ENCODE results near the gene SPTBN2.
"Not testable (repeated sequence)": the region's sequence is repeated elsewhere in the genome, so short reads cannot be mapped to it uniquely, and the experiment has no call there.

Gene SPTBN2

DNA sequence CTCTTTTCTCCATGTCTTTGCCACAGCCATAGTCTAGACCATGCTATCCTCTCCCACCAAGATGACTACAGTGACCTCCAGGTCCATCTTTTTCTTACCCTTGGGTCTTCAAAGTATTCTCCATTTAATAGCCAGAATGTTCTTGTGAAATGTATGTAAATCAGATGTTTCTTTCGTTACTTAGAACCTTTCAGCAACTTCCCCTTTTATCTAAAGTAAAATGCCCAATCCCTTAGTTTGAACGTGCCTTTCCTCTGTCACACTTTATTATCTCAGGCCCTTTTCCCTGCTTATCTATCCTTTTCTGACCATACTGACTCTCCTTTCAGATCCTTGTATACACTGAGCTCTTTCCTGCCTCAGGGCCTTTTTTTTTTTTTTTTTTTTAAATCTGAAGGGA lies 69.3 kb downstream of the SPTBN2 start:
- no peak for DNase-seq (ENCODE audit: low read depth in 1 of 2, low spot score in 1 of 2)
- in situ Hi-C loops (cut with HindIII; ENCODE audit: low pct_unique_long_range_greater_than_20kb, low sequenced_read_pairs): no loop called here
- no peak for TF ChIP-seq JUND (IDR thresholded peaks at IDR 0.05; ENCODE audit: low read depth)

GRCh38 chr11:66653123-66653522 lies 75.9 kb downstream of the SPTBN2 start:
- in situ Hi-C loops (cut with HindIII; ENCODE audit: low pct_unique_long_range_greater_than_20kb, low sequenced_read_pairs): no loop called here
- no peak for DNase-seq (ENCODE audit: low read depth in 1 of 2, low spot score in 1 of 2)
- TF ChIP-seq JUND (IDR thresholded peaks at IDR 0.05; ENCODE audit: low read depth): no peak

- in situ Hi-C loops (cut with HindIII; ENCODE audit: low pct_unique_long_range_greater_than_20kb, low sequenced_read_pairs): no loop called here
- no peak for DNase-seq (ENCODE audit: low read depth in 1 of 2, low spot score in 1 of 2)
- no peak for TF ChIP-seq JUND (IDR thresholded peaks at IDR 0.05; ENCODE audit: low read depth)
These were observed 76.4 kb downstream of the SPTBN2 start for GRCh38 chr11:66652651-66653050.

- in situ Hi-C loops (cut with HindIII; ENCODE audit: low pct_unique_long_range_greater_than_20kb, low sequenced_read_pairs): no loop called here
These were observed 78.0 kb downstream of the SPTBN2 start for GRCh38 chr11:66651016-66651415.

GRCh38 chr11:66649903-66650302 lies 79.1 kb downstream of the SPTBN2 start:
- in situ Hi-C loops (cut with HindIII; ENCODE audit: low pct_unique_long_range_greater_than_20kb, low sequenced_read_pairs): no loop called here
- DNase-seq (ENCODE audit: low read depth in 1 of 2, low spot score in 1 of 2): no peak
- TF ChIP-seq JUND (IDR thresholded peaks at IDR 0.05; ENCODE audit: low read depth): no peak

More at GRCh38 chr11:66651016-66651415, 78.0 kb downstream of the SPTBN2 start:
- no peak for TF ChIP-seq JUND (IDR thresholded peaks at IDR 0.05; ENCODE audit: low read depth)
- peak in 1 of 2 experiments; percentile 31 for DNase-seq (ENCODE audit: low read depth in 1 of 2, low spot score in 1 of 2)

DNA sequence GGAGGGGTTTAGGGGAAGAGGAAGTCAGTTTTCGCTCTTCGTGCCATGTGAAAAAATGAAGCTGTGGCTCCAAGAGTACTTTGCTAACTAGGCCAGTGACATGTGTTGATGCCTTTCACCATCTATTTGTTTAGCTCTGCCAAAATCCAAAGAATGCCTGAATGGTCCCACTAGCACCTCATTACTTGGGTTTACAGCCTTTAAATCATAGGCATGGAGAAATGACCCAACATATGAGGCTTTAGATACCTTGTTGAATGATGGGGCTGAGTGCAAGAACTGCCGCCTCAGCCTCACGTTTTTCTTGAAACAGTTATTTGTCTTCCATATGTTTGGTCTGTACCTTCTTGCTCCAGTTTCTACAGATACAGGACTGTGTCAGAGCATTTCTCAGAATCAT lies 82.2 kb downstream of the SPTBN2 start:
- no peak for DNase-seq (ENCODE audit: low read depth in 1 of 2, low spot score in 1 of 2)
- in situ Hi-C loops (cut with HindIII; ENCODE audit: low pct_unique_long_range_greater_than_20kb, low sequenced_read_pairs): no loop called here
- TF ChIP-seq JUND (IDR thresholded peaks at IDR 0.05; ENCODE audit: low read depth): no peak

DNA sequence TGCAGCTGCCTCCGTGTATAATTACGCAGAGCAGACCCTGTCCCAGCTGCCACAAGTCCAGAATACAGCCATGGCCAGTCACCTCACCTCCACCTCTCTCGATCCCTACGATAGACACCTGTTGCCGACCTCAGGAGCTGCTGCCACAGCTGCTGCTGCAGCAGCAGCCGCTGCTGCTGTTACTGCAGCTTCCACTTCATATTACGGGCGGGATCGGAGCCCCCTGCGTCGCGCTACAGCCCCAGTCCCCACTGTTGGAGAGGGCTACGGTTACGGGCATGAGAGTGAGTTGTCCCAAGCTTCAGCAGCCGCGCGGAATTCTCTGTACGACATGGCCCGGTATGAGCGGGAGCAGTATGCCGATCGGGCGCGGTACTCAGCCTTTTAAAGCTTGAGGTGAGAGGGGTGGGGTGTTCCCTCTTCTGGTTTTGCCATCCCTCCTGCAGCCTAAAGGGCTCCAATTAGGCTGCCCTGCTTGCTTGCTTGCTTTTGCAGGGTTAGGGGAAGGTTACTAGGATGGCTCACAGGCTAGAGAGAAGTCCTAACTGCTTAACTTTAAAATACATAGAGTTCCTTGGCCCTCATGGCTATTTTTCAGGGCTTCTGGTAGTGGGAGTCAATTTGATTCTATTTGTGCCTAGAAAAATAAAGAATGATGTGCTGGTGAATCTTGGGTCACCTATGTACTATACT lies 85.1 kb downstream of the SPTBN2 start:
- no peak for TF ChIP-seq JUND (IDR thresholded peaks at IDR 0.05; ENCODE audit: low read depth)
- no peak for DNase-seq (ENCODE audit: low read depth in 1 of 2, low spot score in 1 of 2)
- in situ Hi-C loops (cut with HindIII; ENCODE audit: low pct_unique_long_range_greater_than_20kb, low sequenced_read_pairs): no loop called here

DNA sequence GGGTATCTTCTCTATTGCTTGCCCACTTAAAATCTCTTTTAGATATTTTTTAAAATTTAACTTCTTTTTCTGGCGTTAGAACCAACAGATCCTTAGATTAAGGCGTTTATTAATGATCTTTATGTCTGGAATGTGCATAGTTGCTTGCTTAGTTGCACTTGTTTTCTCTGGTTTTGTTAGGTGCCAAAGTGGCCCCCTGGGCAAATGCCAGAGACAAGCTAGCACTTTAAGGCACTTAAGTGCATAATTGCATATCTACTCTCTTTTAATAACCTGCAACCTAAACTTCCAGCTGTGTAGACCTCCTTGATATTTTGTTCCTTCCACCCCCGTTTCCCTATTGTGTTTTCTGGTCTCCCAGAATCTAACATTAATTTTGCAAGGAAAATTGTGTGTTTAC lies 87.2 kb downstream of the SPTBN2 start:
- no peak for TF ChIP-seq JUND (IDR thresholded peaks at IDR 0.05; ENCODE audit: low read depth)
- DNase-seq (ENCODE audit: low read depth in 1 of 2, low spot score in 1 of 2): no peak
- in situ Hi-C loops (cut with HindIII; ENCODE audit: low pct_unique_long_range_greater_than_20kb, low sequenced_read_pairs): no loop called here

DNA sequence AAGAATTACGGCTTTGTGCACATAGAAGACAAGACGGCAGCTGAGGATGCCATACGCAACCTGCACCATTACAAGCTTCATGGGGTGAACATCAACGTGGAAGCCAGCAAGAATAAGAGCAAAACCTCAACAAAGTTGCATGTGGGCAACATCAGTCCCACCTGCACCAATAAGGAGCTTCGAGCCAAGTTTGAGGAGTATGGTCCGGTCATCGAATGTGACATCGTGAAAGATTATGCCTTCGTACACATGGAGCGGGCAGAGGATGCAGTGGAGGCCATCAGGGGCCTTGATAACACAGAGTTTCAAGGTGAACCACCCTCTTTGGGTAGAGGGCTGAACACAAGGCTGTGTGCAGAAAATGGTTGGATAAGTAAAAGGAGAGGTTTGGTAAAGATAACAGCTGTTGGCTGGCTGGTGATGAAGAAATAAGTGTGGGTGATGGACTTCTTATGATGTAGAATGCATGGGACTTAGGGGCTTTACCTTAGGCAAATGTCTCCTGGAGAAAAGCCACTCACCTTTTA lies 89.1 kb downstream of the SPTBN2 start:
- in situ Hi-C loops (cut with HindIII; ENCODE audit: low pct_unique_long_range_greater_than_20kb, low sequenced_read_pairs); DNase-seq (ENCODE audit: low read depth in 1 of 2, low spot score in 1 of 2): not testable (repeated sequence)

- in situ Hi-C loops (cut with HindIII; ENCODE audit: low pct_unique_long_range_greater_than_20kb, low sequenced_read_pairs): no loop called here
- DNase-seq (ENCODE audit: low read depth in 1 of 2, low spot score in 1 of 2): peak in 1 of 2 experiments; percentile 47
- TF ChIP-seq JUND (IDR thresholded peaks at IDR 0.05; ENCODE audit: low read depth): no peak
These were observed 89.8 kb downstream of the SPTBN2 start for GRCh38 chr11:66639066-66639813.

DNA sequence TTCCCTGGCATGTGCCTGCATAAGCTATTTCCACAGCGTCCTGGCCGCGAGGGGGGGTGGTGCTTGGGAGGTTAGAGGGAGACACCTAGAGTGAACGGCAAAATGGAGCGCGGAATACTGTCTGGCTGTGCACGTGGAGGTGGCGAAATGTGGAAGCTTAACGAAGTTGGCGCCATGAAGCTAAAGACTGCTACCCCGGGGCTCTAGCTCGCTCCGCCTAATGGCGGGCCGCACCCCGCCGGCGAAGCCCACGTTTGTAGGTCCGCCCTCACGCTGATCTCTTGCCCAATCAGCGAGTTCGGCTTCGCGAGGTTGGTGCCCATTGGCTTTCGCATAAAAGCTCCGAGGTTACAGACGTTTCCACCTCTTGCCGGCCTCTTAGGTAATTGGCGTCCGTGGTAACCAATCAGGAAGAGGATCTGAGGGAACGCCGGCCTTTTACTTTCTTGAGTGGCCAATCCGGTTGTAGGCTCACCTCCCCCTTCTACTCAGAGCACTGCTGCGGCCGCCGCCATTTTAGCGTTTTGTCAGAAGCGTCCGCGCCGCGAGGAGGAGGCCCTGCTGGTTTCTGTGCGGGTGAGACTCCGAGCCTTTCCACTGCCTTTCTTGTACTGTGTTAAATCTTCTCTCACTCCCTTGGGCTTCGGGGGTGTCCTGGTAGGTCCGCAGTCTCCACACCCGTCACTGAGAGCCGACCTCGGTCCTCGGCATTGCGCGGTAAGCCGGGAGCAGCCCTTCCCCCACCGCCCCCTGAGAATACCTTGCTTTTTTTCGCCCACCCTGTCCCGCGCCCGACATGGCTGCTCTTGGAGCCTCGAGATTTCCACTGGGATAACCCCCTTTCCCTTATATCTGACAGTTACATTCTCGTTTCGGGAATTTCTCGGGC lies 90.6 kb downstream of the SPTBN2 start, which contains the start of gene RBM4:
Gene RBM4, plus strand, starts transcription at position 527 of the 889 bp plus-strand sequence. CDS start 1,009 bp downstream, outside the sequence.
- peak; percentile 98 to 100 for DNase-seq (ENCODE audit: low read depth in 1 of 2, low spot score in 1 of 2)
- TF ChIP-seq JUND (IDR thresholded peaks at IDR 0.05; ENCODE audit: low read depth): 0 out of 2 replicates have a peak, but pooled peaks have one; percentile 6
- in situ Hi-C loops (cut with HindIII; ENCODE audit: low pct_unique_long_range_greater_than_20kb, low sequenced_read_pairs): no loop called here

DNA sequence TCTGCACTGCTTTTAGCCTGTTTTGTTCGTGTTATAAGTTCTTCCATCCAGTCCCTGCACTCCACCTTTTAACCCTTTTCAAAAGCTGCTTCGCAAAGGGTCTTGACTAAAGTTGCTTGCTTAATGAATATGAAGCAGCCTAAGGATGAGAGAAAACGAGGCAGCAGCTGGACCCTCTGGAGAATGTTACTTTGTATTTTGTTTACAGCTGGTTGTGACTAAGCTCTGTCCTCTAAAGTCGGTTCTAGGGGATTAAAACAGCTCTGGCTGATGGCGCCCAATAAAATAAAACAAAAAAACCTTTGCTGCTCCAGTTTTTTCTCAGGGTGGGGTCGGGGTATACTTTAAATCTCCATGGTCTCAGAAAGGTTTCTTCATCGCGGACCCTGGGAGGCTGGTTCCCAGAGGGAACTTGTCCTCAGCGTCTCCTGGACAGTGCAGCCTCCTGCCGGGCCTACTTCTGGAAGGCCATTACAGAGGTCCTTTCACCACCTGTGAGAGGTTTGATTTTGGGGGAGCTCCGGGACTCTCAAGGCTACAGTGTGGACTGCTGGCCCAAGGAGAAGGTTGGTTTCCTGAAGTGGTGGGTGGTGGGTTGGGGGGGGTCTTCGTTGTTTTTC lies 91.3 kb downstream of the SPTBN2 start:
- TF ChIP-seq JUND (IDR thresholded peaks at IDR 0.05; ENCODE audit: low read depth): no peak
- DNase-seq (ENCODE audit: low read depth in 1 of 2, low spot score in 1 of 2): no peak
- in situ Hi-C loops (cut with HindIII; ENCODE audit: low pct_unique_long_range_greater_than_20kb, low sequenced_read_pairs): no loop called here
